MM.1S (cell line): ENCODE measurements around the gene ESPL1.

Source experiments
- CTCF ChIP-seq: fragments of 300-600 bp; sonication (generic); IDR thresholded peaks from 2 replicates; pipeline ENCODE4 v1.5.1; 2016; ENCODE audit warnings: antibody characterized with exemption, low read length, mixed read lengths
- EZH2 ChIP-seq: fragments of 300-600 bp; sonication (generic); optimal IDR thresholded peaks from 2 replicates; pipeline ENCODE3; 2017; ENCODE audit warnings: low read depth, mild to moderate bottlenecking, antibody characterized with exemption, low read length, mixed read lengths

DNA sequence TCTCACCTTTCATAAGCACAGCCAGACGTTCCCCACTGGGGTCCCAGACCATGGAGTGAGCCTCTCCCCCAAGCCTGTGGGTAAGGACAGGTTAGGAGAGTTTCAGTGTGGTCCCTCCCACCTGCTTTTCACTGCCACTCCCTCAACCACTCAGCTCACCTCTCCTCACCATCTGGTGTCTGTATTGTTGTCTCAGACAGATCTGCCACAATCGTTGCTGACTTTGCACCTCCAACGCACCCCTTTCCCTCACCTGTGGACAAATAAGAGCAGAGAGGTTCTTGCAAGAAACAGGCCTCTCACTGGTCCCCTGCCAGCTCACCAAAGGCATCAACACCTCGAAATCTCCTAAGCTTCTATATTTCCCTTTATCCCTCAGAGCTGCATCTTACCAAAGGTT is 40.2 kb downstream of the ESPL1 start:
- TF ChIP-seq CTCF, result no peak
- no peak for TF ChIP-seq EZH2
